Posterior vena cava (tissue), 2 donors: ENCODE results near the gene SCYL1. TPM values are rescaled to one million over a fixed set of nuclear protein-coding genes. Genes with fewer than 3 reads are reported as not detected.

Experiments used
- DNase-seq: peaks from one replicate; pipeline ENCODE4 v3.0.0-alpha.2; 2020; ENCODE audit warnings: low spot score
- intact Hi-C, 2 donors: fragments of 100-400 bp; cut with DNase I; formaldehyde crosslinking; loops; one replicate each; pipeline versions ENCODE4 v1.14.1 to v1.14.2; 2022 to 2023
- total RNA-seq, 2 donors: library from RNA; stranded (reverse); fragmentation: NEBNext Ultra II Directional; extraction: Animal tissue kit (Norgen Biotek cat#: 25700); gene quantifications; one replicate each; pipeline ENCODE4 v1.2.1, GENCODE V29; 2021
- donor health status: DM: yes; HTN: yes; CAD: no.
- donor health status: DM: yes; HTN: yes; CAD: no.

SCYL1 gene
- total RNA-seq, 2 donors from 2014 or later, result 66.3 to 74.3 TPM

GRCh38 chr11:65525546-65526480 lies 930 bp downstream of the SCYL1 start:
- DNase-seq, result peak; percentile 80
- intact Hi-C loops, result no loop called here

- DNase-seq, result peak; percentile 69
- intact Hi-C loops, result no loop called here
Measured at GRCh38 chr11:65526744-65527143, 1.9 kb downstream of the SCYL1 start.

DNA sequence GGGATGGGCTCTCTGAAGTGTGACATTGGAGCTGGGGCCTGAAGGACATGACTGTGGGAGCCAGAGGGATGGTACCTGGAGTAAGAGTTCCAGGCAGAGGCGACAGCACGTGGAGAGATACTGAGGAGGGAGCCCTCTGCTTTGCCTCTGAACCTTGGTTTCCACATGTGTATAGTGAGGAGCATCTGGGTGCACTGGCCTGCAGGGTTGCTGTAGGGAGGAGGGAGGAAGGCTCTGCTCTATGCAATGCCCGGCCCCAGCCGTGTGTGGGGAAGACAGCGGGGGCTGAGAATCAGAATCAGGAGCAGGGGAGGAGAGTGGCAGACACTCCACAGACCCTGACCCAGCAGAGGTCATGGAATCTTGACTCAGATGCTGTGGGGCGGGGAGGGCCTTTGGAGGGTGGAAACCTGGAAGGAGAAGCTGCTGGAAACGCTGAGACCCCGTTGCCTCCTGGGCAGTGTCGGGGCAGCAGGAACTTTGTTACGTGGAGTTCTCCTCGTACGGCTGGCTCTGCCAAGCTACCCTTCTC lies 4.0 kb downstream of the SCYL1 start:
- DNase-seq, result peak; percentile 68
- intact Hi-C loops, result no loop called here

DNA sequence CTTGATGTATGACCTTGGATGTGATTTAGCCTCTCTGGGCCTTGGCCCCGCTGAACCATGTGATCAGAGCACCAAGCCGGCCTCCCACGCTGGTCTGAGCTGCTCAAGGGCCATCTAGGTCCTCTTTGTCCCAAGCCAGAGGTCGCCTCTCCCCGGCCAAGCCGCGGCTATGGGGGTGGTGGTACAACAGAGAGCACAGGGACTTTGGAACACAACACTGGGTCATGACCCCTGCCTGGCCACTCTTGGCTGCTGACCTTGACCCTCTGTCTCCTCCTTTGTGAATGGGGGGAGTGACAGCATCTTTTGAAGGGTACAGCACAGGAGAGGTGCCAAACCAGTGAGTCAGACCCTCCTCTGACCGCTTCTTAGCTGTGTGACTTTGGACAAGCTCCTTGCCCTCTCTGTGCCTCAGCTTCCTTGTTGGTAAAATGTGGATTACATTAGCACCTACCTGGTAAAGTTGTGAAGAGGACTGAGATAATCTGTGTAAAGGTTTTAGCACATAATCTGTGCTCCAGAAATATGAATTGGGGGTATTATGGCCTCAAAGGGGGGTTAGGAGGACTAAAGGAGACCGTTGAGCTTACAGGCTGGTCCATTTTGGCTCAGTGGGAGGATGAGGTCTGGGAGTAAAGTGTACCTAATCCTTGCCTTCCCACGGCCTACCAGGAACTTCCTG lies 4.7 kb downstream of the SCYL1 start:
- DNase-seq, result no peak
- intact Hi-C loops, result no loop called here

DNA sequence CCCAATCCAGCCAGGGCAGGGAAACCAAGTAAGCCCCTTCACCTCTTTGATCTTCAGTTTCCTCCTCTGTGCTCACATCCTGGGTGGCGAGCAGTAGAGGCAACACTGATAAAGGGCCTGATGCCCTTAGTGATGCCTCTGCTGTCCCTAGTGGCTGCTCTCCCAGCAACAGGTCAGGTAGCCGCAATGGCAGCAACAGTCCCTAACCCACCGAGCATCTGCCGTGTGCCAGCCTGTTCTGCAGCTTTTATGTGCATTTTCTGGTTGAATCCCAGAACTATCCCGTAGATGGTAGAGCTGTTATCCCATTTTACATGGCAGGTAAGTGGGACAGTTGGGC lies 5.2 kb downstream of the SCYL1 start:
- intact Hi-C loops, result no loop called here
- no peak for DNase-seq

- DNase-seq, result no peak
- intact Hi-C loops, result no loop called here
Measured at GRCh38 chr11:65532388-65533064, 7.6 kb downstream of the SCYL1 start.

GRCh38 chr11:65535102-65535501 lies 10.2 kb downstream of the SCYL1 start:
- no peak for DNase-seq
- intact Hi-C loops, result no loop called here

DNA sequence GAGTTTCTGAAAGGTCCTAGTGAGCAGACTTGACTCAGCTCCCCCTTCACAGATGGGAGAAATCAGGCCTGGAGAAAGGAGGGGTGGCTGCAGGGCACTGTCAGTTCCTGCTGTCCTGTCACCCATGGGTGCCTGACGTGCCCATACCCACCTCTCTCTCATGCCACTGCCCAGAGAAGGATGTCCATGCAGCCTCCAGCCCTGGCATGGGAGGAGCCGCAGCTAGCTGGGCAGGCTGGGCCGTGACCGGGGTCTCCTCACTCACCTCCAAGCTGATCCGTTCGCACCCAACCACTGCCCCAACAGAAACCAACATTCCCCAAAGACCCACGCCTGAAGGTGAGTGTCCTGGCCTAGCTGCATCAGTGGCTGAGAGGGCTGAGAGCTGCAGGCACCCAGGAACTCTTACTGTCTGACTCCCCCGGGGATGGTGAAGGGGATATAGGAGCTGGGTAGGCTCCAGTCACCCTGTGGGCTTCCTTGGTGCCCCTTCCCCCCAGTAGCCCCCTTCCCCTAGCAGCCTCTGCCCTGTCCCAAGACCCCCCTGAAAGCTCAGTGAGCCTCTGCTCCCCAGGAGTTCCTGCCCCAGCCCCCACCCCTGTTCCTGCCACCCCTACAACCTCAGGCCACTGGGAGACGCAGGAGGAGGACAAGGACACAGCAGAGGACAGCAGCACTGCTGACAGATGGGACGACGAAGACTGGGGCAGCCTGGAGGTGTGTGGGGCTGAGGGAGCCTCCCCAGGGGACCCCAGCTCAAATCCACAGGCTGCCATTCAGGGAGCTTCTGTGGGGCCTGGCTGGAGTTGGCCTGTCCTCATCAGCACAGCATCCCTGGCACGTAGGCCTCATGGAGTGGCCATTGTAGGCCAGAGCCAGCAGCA lies 11.8 kb downstream of the SCYL1 start:
- intact Hi-C loops, result no loop called here
- DNase-seq, result no peak

DNA sequence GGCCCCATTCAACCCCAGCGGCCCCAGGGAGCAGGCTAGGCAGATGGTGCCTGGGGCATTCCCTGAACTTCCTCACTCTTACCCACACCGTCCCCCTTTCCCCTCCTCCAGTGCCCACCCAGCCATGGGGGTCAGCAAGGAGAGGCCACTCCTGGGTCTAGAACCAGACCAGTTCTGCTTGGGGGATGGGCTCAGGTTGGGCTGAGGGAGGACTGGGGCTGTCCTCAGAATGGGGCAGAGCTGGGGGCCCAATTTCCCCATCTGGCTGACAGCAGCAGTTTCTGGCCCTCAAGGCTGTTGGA lies 12.4 kb downstream of the SCYL1 start:
- no peak for DNase-seq
- intact Hi-C loops, result no loop called here

DNA sequence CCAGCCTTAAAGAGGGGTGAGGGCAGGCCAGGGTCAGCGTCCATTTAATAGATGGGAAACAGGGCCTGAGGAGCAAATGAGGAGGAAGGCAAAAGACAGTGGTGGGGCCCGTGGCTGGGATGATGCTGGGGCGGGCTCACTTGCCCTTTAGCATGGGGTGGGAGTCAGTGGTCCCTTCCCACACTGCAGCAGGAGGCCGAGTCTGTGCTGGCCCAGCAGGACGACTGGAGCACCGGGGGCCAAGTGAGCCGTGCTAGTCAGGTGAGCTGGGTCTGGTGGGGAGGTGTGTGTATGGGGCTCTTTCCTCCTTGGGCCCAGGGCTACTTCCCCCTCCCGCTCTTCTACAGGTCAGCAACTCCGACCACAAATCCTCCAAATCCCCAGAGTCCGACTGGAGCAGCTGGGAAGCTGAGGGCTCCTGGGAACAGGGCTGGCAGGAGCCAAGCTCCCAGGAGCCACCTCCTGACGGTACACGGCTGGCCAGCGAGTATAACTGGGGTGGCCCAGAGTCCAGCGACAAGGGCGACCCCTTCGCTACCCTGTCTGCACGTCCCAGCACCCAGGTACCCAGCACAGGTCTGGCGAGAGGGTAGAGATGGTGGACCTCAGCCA lies 12.8 kb downstream of the SCYL1 start:
- no peak for DNase-seq
- intact Hi-C loops, result no loop called here

DNA sequence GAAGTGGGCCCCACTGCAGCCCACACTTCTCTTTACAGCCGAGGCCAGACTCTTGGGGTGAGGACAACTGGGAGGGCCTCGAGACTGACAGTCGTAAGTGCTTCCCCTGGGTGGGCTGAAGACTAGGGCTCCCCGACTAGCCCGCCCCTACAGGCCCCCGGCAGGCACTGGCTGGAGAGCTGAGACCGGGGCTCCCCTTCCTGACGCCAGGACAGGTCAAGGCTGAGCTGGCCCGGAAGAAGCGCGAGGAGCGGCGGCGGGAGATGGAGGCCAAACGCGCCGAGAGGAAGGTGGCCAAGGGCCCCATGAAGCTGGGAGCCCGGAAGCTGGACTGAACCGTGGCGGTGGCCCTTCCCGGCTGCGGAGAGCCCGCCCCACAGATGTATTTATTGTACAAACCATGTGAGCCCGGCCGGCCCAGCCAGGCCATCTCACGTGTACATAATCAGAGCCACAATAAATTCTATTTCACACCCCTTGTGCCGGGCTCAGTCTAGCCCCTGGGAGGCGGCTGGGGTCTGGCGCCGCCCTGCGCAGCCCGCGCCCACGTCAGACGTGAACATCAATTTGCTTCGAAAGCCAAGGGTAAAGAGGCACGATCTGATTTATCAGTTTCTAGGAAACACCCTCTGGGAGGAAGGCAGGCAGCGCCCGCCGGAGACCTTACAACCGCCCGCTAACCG lies 13.5 kb downstream of the SCYL1 start:
- peak; percentile 82 for DNase-seq
- intact Hi-C loops, result no loop called here

DNA sequence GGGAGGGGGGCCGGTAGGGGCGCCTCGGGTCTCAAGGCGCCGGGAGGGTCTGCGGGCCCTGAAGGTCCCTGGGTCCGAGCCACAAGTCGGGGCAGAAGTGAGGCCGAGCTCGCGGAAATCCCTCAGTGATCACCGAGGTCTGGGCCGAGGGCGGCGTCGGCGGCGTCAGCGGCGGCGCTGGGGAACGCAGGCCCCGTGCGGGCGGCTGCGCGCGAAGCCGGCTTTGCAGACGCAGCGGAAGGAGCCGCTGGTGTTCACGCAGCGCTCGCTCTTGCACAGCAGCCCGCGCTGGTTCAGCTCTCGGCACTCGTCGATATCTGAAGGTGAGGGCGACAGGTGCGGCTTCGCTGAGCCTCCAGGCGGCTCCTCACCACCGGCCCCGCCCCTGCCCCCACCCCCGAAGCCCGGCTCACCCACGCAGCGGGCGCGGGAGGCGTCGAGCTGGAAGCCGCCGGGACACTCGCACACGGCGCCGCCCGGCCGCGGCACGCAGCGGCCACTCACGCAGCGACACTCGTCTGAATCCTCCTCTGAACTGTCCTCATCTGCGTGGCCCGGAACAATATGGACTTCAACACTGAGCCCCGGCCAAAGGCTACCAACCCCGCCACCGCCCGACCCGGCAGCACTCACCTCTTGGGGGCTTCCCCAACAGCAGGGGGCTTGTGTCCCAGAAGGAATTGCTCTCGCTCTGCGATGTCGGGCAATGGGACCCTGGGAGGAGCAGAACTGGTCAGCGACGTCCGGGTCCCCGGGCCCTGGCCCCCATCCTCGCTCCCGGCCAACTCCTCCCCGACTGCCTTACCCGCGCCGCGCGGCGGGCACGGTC lies 14.2 kb downstream of the SCYL1 start:
- intact Hi-C loops, result no loop called here
- DNase-seq, result no peak

DNA sequence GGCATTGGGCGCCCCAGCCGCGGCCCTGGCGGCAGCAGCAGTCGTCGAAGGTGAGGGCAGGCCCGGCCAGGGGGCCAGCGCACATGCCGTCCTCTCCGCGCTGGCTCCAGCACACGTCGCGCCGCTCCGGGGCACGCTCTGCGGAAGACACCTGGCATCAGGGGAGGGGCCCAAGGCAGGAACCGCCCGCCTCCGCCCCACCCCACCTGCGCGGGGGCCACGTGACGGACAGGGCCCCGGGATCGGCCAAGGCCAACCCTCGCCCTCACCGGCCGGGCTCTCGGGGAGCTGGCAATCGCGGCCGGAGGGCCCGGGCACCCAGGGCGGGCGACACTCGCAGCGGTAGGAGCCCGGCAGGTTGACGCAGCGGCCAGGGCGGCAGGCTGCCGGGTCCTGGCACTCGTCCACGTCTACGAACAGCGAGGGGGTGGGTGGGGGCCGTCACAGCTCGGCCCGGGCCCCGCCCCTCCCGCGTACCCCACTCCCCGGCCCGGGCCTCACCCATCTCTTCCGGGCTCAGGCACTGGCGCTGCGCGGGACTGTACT lies 14.9 kb downstream of the SCYL1 start:
- no peak for DNase-seq
- intact Hi-C loops, result loop anchor here in 1 of 2 donors (5.0 kb wide), 1 partner anchor 47 kb away; no protein-coding TSS in a partner anchor

- peak; percentile 97 for DNase-seq
- intact Hi-C loops, result loop anchor here in 1 of 2 donors (5.0 kb wide), 1 partner anchor 47 kb away; no protein-coding TSS in a partner anchor
Measured at GRCh38 chr11:65540290-65541092, 15.6 kb downstream of the SCYL1 start.

DNA sequence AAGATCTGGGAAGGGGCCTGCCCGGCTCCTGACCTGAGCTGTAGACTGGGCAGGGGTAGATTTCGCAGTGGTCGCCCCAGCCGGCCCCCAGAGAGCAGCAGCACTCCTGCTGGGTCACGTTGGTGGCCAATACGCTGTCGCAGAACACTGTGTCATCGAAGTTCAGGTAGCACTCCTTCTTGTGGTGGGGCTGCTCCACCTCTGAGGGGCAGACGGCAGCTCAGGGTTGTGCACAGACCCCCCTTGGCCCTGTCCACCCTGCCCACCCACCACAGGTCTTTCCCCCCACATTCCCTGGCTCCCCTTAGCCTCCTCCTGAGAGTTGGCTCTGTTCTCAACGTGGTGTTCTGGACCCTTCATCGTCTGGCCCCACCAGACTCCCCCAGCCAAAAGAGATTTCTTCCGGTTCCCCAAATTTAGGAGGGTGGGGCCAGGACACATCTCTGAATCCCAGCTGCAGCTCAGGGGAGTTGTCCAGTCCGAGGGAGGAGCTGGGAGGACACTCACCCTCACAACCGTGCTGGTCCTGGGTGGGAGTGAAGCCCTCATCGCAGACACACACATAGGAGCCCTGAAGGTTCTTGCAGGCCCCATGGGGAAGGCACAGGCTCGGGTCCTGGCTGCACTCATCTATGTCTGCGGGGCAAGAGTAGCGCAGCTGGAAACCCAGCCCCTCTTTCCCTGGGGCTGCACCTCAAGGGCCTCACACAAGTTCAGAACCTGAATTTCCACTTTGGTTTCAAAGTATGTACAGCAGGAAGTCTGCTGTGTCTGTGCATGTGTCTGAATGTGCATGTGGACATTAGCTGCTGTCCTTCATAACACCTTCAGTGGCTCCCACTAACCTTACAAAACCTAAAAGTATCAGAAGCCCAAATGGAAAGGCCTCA lies 16.5 kb downstream of the SCYL1 start:
- no peak for DNase-seq
- intact Hi-C loops, result loop anchor here in 1 of 2 donors (5.0 kb wide), 1 partner anchor 46 kb away; no protein-coding TSS in a partner anchor
